Tongue (tissue), 2 donors: ENCODE results near the gene CXADR. TPM values are rescaled to one million over a fixed set of nuclear protein-coding genes. Genes with fewer than 3 reads are reported as not detected.

Experiments
- DNase-seq: peaks from one replicate; pipeline ENCODE4 v3.0.0-alpha.2; 2015
- total RNA-seq: library from RNA; depleted of rRNA; stranded (reverse); fragments of >200 nt; gene quantifications from one replicate; pipeline ENCODE4 v1.2.3, GENCODE V29; 2014

The CXADR gene
- total RNA-seq, 1 donor from 2014 or later, result 23.8 TPM

DNA sequence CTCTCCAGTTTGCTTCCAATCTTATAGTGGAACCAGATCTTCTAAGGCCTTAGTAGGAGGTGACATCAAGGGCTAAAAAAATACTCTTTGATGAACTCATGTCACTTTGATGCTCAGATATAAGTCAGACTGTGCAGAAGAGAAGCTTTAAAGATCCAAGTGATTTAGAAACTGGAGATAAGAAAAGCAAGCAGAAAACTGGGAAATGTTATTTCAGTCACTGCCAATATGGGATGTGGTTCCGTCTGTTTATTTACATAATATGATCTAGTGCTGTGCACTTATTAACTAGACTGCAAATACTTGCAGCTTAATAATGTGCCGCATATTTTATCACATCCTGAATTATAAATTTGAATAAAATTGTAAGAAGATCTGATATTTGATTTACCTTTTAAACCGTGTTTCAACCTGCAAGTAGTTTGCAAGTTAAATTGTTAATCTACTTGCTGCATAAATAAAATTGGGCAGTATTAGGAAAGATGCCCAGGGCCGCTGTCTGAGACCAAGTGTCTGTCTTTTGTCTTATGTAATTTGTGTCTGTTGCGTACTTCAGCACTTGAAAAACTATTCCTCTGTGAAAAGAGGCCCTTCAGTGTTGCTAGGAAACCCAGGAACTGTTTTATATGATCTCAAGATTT is 29.6 kb downstream of the CXADR start:
- DNase-seq, result peak; percentile 65

DNA sequence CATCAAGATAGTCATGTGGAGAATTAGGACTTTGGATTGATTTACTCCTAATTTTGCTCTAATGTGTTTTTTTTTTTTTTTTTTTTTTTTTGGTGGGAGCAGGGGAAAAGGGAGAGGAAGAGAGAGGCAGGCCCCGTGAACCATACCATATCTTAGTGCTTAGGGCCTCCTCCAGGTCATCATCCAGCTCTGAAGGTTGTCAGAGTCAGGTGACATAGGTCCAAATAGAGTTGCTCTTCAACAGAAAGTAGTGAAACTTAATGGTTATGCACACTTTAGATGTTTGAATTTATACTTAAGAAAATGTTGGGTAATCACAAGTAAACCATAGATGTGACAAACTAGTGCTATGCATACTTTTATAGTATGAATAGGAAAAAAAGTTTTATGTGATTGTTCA is 32.2 kb downstream of the CXADR start:
- DNase-seq, result no peak

DNA sequence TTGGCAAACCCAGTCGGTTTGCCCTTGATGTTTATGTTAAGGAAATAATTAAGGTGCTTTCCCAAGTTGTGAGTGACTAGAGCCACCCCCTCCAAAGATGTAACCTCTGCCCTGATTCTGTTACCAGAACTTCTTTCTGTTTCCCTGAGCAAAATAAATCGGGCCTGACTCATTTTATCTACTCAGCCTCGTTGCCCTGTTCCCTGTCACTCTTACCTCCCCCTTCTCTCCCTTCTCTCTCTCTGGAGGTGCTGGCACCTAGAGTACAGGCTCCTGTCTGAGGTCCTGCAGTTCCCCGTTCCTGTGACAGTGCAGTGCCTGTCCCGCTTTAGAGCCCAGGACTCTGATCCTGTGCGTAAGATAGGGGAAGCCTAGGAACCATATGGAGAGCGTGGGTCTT is 35.4 kb downstream of the CXADR start:
- no peak for DNase-seq

DNA sequence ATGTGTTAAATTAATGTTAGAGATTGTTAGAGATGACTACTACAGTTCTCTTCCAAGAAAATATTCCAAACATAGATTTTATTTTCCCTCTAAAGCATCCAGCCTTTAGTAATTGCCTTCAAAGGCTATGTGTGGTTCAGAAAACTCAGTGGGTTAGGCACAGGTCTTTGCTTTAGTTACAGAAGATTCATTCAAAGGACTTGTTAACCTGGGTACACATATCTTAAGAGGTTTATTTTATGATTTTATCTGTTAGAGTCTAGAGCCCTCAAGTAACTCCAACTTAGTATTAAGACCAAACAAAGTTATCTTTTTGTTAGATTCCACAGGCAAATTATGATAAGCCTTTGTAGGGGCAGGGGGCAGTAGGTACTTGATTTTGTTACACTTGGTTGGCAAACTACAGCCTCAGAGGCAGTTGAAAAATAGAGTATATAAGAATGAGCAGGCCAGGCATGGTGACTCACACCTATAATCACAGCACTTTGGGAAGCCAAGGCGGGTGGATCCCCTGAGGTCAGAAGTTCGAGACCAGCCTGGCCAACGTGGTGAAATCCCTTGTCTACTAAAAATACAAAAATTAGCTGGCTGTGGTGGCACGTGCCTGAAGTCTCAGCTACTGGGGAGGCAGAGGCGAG is 37.9 kb downstream of the CXADR start:
- no peak for DNase-seq

DNA sequence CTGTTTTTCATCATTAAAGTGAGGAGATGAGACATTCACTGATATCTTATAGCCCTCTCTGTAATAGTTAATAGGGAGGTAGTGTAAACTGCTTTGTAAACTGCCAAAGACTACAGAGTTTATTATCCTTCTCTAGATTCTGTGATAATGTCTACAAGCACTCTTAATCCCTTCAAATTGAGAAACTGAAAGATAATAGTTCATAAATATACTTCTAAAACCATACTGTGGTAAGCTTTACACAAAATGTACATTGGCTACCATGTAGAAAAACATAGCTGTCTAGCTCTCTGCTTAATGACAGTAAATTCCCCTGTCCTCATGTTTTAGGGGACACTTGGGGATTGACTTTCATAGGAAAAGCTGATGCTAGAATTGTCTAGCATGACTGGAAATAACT is 39.6 kb downstream of the CXADR start:
- no peak for DNase-seq

DNA sequence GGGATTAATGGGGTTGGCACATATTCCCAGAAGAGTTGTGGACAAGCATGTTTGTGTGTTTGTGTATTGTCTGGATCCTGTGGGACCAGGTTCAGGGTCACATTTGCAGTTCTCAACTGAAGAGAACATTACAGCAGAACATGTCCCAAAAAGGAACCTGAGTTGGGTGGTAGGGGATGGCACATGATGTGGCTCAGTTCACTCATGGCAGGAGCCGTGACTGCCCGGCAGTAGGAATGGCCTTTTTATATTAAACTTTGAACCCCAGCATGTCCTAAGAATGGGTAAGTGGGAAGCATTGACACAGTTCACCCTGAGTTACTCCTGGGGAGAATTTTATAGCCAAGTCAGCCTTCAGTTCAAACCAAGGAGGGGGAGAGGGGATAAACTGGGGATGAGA is 41.3 kb downstream of the CXADR start:
- no peak for DNase-seq

DNA sequence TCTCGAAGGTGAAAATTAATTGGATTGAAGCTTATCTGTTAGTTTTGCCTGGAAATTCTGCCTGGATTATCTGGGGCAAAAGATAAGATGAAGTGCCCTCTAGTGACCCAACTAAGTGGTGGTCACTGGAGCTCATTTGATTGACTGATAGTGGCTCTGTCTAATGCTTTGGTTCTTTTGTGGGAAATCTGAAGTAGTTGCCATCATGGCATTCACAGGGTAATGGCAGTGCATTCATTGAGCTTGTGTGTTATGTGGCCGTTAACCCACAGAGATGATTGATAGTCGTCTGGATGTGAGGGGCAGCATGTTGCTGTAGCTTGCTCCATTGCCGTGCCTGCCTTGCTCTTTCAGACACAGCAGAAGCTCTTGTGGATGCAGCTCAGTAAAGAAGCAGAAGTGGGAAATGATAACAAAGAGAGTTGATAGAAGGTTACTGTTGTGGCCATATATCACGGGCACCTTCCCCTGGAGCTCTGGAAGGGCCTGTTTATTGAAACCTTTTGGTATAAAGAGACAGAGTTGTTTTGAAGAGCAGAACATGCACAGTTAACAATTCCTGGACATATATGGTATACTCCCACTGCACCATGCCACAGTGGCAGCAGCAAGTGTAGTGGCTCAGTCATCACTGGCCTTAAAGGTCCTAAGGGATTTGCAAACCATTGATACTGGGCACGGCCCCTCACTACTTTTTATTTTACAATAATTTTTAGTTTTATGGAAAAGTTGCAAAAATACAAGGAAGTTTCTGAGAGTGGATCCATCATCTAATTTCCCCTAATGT is 42.0 kb downstream of the CXADR start:
- DNase-seq, result no peak

DNA sequence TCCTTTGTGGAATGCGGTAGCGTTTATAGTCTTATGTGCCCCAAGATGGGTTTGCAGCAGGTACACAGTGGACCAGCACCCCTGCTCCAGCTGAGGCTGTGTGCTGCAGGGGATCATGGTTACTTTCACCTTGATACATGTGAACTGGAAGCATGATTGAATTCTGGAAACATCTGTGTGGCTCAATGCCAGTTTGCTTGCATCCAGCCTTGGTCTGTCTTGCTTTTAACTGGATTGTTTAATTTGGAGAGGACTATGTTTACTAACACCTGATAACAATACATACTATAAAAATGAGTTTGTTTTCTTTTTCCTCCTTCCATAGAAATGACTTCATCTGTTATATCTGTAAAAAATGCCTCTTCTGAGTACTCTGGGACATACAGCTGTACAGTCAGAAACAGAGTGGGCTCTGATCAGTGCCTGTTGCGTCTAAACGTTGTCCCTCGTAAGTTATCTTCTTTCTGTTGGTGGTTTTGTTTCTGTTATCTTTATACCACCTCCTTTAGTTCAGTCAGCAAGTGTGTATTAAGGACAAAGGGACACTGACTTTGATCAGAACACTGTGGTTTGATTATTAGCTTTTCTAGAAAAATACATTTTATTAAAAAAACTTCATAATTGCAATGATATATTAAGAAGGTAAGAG is 47.7 kb downstream of the CXADR start:
- DNase-seq, result no peak

DNA sequence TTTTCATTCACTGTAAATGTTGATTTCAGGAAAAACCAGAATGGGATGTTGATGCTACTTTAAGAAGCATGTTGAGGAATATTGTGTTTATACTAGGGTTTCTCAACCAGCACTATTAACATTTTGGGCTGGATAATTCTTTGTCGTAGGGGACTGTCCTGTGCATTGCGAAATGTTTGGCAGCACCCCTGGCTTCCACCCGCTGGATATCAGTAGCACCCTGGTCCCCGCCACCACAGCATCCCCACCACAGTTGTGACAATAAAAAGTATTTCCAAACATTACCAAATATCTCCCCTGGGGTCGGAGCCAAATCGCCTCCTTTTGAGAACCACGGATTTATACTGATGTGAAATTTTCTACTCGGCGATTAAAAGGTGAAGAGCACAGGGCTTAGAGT is 57.9 kb downstream of the CXADR start:
- no peak for DNase-seq

DNA sequence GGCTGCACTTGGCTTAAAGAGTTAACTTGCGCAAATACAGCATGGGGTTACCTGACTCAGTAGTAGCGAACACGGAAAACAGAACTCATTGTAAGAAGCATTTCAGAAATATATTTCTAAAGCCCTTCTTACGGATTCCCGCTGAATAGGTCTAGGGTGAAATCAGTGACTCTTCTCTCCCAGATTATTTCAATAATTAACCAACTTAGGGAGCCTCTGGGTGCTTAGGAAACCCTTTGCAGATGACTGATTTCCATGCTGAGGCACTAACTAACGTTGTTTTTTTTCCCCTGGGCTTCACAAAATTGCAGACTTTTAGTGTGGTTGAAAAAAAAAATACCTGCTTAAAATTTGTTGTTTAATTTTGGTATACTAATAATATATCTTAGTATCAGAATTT is 59.6 kb downstream of the CXADR start:
- DNase-seq, result no peak

DNA sequence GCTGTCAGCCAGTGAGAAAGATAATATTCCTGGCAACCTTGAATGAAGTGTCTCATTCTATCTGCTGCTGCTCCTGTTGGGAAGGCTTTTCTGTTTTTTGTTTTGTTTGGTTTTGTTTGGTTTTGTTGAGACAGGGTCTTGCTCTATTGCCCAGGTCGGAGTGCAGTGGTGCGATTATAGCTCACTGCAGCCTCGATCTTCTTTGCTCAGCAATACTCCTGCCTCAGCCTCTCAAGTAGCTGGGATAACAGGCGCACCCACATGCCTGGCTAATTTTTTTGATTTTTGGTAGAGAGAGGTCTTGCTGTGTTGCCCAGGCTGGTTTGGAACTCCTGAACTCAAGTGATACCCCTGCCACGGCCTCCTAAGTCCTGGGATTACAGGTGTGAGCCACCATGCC is 62.2 kb downstream of the CXADR start:
- DNase-seq, result no peak

DNA sequence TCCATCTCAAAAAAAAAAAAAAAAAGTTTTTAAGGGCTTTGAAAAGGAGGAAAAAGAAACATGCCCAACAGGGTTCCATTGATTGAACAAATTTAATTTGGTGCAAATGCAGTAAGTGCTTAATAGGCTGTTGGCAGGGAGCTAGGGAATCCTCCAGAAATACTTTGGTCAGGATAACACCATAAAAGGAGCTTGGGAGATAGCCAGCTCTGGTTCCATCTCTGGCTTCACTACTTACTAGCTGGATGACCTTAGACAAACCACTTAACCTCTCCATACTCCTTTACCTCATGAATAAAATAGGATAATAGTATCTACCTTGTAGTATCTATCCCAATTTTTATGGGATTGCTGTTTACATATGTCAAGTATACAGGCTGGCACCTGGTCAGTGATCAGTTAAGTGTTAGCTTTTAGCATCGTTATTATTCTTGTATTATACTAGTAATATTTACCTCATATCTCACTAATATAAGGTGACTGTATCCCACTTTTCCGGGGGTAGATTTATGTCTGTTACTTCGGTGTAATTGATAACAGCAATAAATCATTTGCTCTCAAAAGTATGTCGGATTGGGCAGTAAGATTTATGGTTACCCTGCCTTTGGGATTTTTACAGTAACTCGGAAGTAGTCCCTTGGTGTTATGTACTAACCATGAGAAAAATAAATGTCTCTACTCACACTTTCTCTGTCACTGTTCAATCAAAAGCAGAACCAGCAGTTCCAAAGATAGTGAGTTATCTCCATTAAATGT is 63.4 kb downstream of the CXADR start:
- DNase-seq, result no peak

DNA sequence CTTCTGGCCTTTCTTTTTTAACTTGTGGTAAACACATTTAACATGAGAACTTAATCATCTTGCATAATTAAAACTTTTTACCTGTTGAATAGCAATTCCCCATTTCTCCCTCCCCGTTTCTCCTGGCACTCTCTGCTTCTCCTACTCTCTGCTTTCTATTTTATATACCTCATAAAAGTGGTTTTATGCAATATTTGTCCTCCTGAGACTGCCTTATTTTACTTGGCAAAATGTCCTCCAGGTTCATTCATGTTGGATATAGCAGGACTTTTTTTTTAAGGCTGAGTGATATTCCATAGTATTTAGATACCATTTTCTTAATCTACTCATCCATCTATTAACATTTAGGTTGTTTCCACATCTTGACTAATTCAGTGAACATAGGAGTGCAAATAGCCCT is 64.9 kb downstream of the CXADR start:
- no peak for DNase-seq

DNA sequence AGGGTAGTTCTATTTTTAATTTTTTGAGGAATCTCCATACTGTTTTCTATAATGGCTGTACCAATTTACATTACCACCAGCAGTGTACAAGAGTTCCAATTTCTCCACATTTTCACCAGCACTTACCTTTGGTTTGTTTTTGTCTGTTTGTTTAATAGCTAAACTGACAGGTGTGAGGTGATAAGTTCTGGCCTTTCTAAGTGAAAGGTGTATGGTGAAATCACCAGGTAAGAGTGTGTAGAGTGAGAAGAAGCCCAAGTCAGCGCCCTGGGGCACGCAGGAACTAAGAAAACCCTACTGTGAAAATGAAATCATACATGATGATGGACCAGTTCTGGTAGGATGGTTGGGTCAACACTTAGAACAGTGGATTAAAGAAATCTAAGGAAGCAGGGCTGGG is 65.3 kb downstream of the CXADR start:
- DNase-seq, result no peak

DNA sequence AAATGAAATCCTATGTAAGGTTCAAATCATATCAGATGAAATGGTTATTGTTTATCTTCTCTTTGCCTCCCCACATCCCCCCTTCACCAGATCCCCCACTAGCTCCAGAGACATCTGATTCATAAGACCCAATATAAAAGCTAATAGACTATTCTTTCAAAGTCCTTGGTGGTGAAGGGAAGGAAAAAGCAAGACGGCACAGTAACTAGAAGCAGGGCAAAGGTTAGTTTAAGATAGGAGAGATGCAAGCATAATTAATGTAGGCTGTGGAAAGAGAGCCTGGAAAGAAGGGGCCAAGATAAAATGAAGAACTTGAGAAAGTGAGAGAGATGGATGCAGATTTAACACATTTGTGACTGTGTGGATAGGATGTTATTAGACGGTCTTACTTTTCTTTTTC is 66.0 kb downstream of the CXADR start:
- DNase-seq, result no peak

DNA sequence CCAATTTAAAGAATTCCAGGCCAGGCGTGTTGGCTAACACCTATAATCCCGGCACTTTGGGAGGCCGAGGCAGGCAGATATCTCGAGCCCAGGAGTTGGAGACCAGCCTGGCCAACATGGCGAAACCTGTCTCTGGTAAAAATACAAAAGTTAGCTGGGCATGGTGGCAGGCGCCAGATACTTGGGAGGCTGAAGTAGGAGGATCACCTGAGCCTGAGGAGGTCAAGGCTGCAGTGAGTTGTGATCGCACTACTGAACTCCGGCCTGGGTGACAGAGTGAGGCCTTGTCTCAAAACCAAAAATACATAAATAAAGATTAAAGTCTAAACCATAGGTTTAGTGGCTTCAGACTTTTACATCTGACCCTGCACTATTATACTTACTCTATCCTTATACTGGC is 67.5 kb downstream of the CXADR start:
- no peak for DNase-seq

DNA sequence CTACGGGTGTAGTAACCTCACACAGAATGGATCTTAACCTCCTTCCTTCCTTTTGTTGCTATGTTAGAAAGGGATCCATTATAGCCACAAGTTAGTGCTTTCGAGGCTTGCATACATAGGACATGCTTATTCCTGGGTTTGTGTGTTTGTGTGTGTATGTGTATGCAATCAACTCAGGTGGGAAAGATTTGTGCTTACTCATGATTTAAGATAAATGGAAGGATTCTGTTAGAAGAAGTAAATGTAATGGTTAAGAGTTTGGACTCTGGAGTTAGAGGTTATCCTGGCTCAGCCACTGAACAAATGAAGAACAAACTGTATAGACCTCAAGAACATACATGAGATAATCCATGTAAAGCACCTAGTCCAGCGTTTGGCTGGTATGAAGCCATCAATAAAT is 71.1 kb downstream of the CXADR start:
- no peak for DNase-seq

DNA sequence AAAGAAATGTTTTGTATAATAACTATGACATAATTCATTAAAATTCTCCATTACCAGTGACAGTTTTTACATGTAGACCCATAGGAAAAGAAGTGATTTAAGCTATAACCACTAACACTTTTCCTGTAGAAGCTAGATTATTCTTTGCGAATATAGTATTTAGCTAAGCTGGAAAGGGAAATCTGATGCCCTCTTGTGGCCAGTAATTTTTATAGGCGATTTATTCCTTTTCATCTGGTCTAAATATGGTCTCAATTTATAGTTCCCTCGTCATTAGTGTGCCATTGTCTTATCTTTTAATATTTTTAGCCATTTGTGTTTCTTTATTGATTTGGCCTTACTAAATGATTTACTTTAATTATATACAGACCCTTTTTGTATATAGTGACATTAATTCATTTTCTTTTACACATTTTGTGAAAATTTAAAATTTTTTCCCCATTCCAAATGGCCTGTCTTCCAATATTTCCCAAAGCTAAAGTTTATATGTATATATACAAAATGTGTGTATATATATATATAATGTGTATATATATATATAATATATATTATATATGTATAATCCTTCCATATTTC is 73.1 kb downstream of the CXADR start:
- peak; percentile 80 for DNase-seq

DNA sequence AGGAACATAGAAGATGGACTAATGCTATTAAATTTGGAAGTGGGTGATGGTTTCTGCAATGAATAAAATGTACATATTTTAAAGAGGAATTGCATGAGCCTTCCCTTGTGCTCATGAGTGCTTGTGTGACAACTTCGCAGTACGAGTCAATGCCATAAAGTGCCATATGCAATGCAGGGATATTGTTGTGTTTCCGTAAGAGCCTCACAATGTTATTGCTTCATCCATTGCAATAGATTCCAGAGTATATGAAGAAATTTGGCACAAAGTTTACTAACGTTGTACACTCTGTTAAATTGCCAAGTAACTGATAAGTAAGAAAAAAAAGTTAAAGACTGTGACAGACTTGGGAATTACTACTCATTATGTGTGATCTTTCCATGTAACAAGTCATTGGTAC is 77.6 kb downstream of the CXADR start:
- DNase-seq, result no peak

DNA sequence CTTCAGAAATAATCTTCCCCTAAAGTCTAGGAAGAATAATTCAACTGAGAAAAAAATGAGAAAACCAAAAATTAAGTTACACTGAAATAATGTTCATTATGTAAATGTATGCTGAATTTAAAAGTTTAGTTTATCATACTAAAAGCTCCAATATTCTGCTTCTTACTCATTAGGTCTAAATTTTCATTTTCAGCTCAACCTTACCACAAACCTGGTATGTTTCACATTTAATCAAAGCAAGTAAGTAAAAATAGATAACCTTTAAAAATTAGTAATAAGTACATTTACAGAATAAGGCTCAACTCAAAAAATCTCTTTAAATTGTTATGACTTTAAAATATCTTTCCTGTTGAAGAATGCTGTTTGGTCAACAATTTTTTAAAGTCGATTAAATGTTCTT is 84.8 kb downstream of the CXADR start:
- DNase-seq, result no peak

DNA sequence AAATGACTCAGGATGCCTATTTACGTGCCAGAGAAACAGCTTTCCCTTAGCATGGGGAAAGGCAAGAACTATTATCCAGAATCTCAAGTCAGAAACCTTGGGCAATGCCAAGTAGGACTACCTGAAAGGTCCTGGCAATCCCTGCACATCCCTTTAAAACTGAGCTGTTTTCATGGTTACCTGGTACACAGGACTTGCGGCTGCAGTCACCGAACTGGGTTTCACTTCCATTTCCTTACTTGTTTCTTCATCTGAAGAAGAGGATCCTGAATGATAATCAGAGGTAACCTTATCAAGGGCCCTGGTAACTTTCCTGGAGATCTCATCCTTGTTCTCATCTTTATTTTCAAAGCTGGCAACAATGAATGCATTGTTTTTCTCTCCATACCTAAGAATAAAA is 85.6 kb downstream of the CXADR start:
- DNase-seq, result no peak

DNA sequence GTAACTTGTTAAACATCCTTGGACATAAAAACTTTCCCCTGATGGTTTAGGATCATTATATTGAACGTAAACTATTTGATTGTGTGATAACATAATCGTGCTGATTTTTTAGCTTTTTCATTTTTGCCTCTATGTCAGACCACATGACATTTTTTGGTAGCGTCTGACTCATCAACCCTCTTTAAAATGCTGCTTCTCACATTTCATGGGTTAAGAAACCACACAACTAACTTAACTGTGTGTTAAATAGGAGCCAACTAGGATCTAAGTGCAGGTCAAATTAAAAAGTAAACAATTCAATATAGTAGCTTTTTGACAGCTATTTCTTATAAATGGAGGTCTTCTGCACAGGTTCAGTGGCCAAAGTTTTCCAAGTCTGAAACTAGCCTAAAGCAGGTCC is 90.0 kb downstream of the CXADR start:
- no peak for DNase-seq
